ENCODE data around the gene STARD5. TPM values are rescaled to one million over a fixed set of nuclear protein-coding genes. Genes with fewer than 3 reads are reported as not detected.
A peak's percentile ranks its signal among the peaks of the same experiment; 100 is the strongest.

STARD5 gene
- total RNA-seq, 1 experiment from 2014 or later: 2.3 TPM

- no CpG with 5 or more reads among the region's 4 CpGs for whole genome bisulfite sequencing (ENCODE audit: extremely low coverage, insufficient read length, low lambda C conversion rate)
- Mint-ChIP-seq H3K27me3 (ENCODE audit: low read depth) (peaks cover 5% of the 10 kb centered on the region), H3K27ac (no peak overlapping the region), H3K4me3 (no peak overlapping the region), H3K4me1 (0 out of 4 replicates have a peak, but pooled peaks cover 0 to 3% of the 10 kb centered on the region in 2 experiments), H3K36me3 (ENCODE audit: insufficient read depth in 1 of 3, low read depth in 3 of 3) (no peaks in the 10 kb centered on the region), H3K9me3 (no peaks in the 10 kb centered on the region)
- H2AK5ac ChIP-seq (ENCODE audit: insufficient read length, low read length): no peak overlapping the region
- no peak overlapping the region for H3K4ac ChIP-seq (ENCODE audit: low read depth, low read length)
- no peak overlapping the region for H3K23ac ChIP-seq (ENCODE audit: insufficient read length, low read depth, low read length)
- no peak overlapping the region for H4K5ac ChIP-seq (ENCODE audit: insufficient read length, low read depth, low read length)
- H4K8ac ChIP-seq (replicated peaks; ENCODE audit: insufficient read length, low read depth, low read length): no peak overlapping the region
- H3K23me2 ChIP-seq (ENCODE audit: insufficient read length, low read depth, low read length, poor library complexity, severe bottlenecking): no peaks in the 10 kb centered on the region
- no peaks in the 10 kb centered on the region for H3K79me2 ChIP-seq (ENCODE audit: insufficient read depth, low read length)
- no peak overlapping the region for H3K14ac ChIP-seq (ENCODE audit: insufficient read depth, low read length)
- no peak overlapping the region for H2BK12ac ChIP-seq (ENCODE audit: insufficient read length, low read depth, low read length)
- no peaks in the 10 kb centered on the region for H3K9me3 ChIP-seq (ENCODE audit: control insufficient read depth, low read depth, low read length)
- no peak overlapping the region for H2BK120ac ChIP-seq (ENCODE audit: low read depth, low read length, poor library complexity, severe bottlenecking)
- TF ChIP-seq, protein P1, sequence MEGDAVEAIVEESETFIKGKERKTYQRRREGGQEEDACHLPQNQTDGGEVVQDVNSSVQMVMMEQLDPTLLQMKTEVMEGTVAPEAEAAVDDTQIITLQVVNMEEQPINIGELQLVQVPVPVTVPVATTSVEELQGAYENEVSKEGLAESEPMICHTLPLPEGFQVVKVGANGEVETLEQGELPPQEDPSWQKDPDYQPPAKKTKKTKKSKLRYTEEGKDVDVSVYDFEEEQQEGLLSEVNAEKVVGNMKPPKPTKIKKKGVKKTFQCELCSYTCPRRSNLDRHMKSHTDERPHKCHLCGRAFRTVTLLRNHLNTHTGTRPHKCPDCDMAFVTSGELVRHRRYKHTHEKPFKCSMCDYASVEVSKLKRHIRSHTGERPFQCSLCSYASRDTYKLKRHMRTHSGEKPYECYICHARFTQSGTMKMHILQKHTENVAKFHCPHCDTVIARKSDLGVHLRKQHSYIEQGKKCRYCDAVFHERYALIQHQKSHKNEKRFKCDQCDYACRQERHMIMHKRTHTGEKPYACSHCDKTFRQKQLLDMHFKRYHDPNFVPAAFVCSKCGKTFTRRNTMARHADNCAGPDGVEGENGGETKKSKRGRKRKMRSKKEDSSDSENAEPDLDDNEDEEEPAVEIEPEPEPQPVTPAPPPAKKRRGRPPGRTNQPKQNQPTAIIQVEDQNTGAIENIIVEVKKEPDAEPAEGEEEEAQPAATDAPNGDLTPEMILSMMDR (conservative IDR thresholded peaks at IDR 0.05): no peak
- H4K20me1 ChIP-seq (ENCODE audit: control insufficient read depth, insufficient read depth, insufficient read length): no peaks in the 10 kb centered on the region
- H3K4me2 ChIP-seq (ENCODE audit: insufficient read depth, insufficient read length, low read length): no peak overlapping the region
- H2AFZ ChIP-seq (ENCODE audit: low read length): peak overlapping the region; percentile 77
- no peaks in the 10 kb centered on the region for H3K4me1 ChIP-seq (ENCODE audit: insufficient read depth, low read length)
- no peak overlapping the region for H4K91ac ChIP-seq (ENCODE audit: insufficient read length, low read depth, low read length)
- no peak overlapping the region for H3K9ac ChIP-seq (ENCODE audit: extremely low read depth, insufficient read length, low read length)
- H3K56ac ChIP-seq (ENCODE audit: insufficient read length, low read depth, low read length): no peak overlapping the region
- no peak overlapping the region for H3K27ac ChIP-seq (ENCODE audit: insufficient read length, low read depth, low read length)
- no peak overlapping the region for H3T11ph ChIP-seq (ENCODE audit: low read length)
- no peaks in the 10 kb centered on the region for H3K79me1 ChIP-seq (ENCODE audit: insufficient read depth, low read depth, low read length, poor library complexity, severe bottlenecking)
- H3K27me3 ChIP-seq (ENCODE audit: insufficient read depth, low read length): no peaks in the 10 kb centered on the region
- H2BK20ac ChIP-seq (ENCODE audit: low read depth, low read length, poor library complexity, severe bottlenecking): no peak overlapping the region
- H3K18ac ChIP-seq (ENCODE audit: insufficient read length, low read depth, low read length): no peak overlapping the region
- H2BK5ac ChIP-seq (ENCODE audit: insufficient read length, low read length): no peak overlapping the region
- no peak overlapping the region for H2BK15ac ChIP-seq (ENCODE audit: low read depth, low read length)
- no peak for DNase-seq
These were observed 64.1 kb downstream of the STARD5 start for GRCh38 chr15:81259760-81260298.

Other genes with a start within 250 kb of the STARD5 start
- 0.24 TPM in 1 of 2 replicates, not detected in the other for gene CFAP161, start 189.9 kb downstream of the STARD5 start, total RNA-seq (2021)
- gene IL16, start 127.3 kb downstream of the STARD5 start, total RNA-seq (2021): 0.18 and 0.28 TPM in 2 replicates
- not detected in 2 replicates for gene TMC3, start 50.1 kb upstream of the STARD5 start, total RNA-seq (2021)